ENCODE results near the gene ABCA13.

Gene ABCA13

DNA sequence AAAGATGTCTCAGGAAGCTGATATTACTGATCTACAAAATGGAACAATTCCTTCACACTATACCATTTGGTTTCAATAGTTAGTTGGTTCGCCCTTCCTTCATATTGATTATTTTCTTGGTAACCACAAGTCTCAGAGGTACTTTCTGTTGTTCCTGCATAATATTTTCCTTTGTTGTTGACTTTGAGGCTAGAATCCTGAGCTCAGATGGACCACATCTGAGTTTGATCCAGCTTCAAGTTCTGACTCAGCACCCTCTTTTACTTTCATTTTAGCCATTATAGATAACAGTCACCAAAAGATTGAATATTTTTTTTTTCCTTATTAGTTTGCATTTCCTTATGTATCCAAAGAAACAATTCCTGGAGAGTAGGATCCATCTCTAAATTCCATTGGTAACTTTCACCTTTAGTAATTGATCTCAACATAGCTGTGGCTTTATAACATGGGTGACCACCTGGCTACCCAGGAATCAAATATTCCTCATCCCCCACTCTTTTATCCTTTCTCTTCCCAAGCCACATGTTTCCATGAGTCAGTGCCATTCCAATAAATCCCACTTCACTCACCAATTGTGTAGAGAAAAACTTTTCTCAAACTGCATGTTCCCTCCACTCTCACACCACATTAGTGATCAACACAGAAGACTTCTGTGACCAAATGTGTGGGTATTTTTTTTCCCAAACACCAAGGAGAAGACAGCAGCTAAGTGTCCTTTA lies 9.7 kb upstream of the ABCA13 start:
- H3K27me3 ChIP-seq (ENCODE audit: control insufficient read depth in 1 of 2, insufficient read depth in 1 of 2, low read length in 2 of 2): no peaks in the 10 kb centered on the region
- H2AK5ac ChIP-seq (ENCODE audit: low read length, severe bottlenecking): no peak overlapping the region
- no peak overlapping the region for H2BK15ac ChIP-seq (ENCODE audit: low read depth, poor library complexity, severe bottlenecking)
- H4K8ac ChIP-seq (ENCODE audit: low read length): no peak overlapping the region
- no peak overlapping the region for H3K14ac ChIP-seq (ENCODE audit: low read length in 2 of 2)
- peaks cover 4% of the 10 kb centered on the region for H3K9me3 ChIP-seq (ENCODE audit: control insufficient read depth, low read length)
- H3K79me1 ChIP-seq (replicated peaks; ENCODE audit: low read length, poor library complexity, severe bottlenecking): no peaks in the 10 kb centered on the region
- no peak overlapping the region for H3K4me2 ChIP-seq (ENCODE audit: low read length, poor library complexity, severe bottlenecking)
- WGBS: no CpG with 5 or more reads among the region's 1 CpG
- no peak for DNase-seq
- H3K9ac ChIP-seq (ENCODE audit: low read length): no peak overlapping the region
- no peaks in the 10 kb centered on the region for H3K36me3 ChIP-seq (ENCODE audit: control insufficient read depth in 1 of 2, insufficient read depth in 2 of 2, low read depth in 1 of 2, low read length in 2 of 2)
- H2BK5ac ChIP-seq (ENCODE audit: low read depth, low read length, poor library complexity, severe bottlenecking): no peak overlapping the region
- no peak overlapping the region for H4K91ac ChIP-seq (ENCODE audit: low read length)
- no peak overlapping the region for H2BK12ac ChIP-seq (ENCODE audit: low read length in 2 of 2)
- H3K18ac ChIP-seq (ENCODE audit: low read depth in 1 of 2, low read length in 2 of 2): no peak overlapping the region
- H3K4me3 ChIP-seq (ENCODE audit: insufficient read depth in 1 of 2, low read depth in 1 of 2, low read length in 2 of 2): no peak overlapping the region
- no peak overlapping the region for H2BK120ac ChIP-seq (ENCODE audit: low read depth, low read length)
- H3K23ac ChIP-seq (ENCODE audit: low read length in 2 of 2): no peak overlapping the region
- no peak overlapping the region for H3K27ac ChIP-seq (ENCODE audit: low read length, poor library complexity, severe bottlenecking)
- no peak overlapping the region for H2AFZ ChIP-seq (ENCODE audit: low read depth, low read length)
- H3K4ac ChIP-seq (ENCODE audit: low read depth in 1 of 2, low read length in 2 of 2): no peak overlapping the region
- no peaks in the 10 kb centered on the region for H3K4me1 ChIP-seq (ENCODE audit: control insufficient read depth, insufficient read depth, low read depth, low read length)

DNA sequence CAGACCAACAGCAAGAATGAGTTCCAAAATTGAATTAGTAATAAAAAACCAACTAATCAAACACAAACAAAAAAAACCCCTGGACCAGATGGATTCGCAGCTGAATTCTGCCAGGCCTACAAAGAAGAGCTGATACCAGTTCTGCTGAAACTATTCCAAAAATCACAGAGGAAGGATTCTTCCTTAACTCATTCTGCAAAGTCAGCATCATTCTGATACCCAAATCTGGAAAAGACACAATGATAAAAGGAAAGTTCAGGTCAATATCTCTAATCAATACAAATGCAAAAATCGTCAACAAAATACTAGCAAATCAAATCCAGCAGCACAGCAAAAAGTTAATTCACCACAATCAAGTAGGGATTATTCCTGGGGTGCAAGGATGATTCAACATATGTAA lies 6.1 kb upstream of the ABCA13 start:
- Histone ChIP-seq H4K8ac (ENCODE audit: low read length) (no peak overlapping the region), H2BK12ac (ENCODE audit: low read length in 2 of 2) (no peak overlapping the region), H2BK15ac (ENCODE audit: low read depth, poor library complexity, severe bottlenecking) (no peak overlapping the region), H3K4me2 (ENCODE audit: low read length, poor library complexity, severe bottlenecking) (no peak overlapping the region), H4K91ac (ENCODE audit: low read length) (no peak overlapping the region), H3K27me3 (ENCODE audit: control insufficient read depth in 1 of 2, insufficient read depth in 1 of 2, low read length in 2 of 2) (no peaks in the 10 kb centered on the region), H2AK5ac (ENCODE audit: low read length, severe bottlenecking) (no peak overlapping the region), H3K14ac (ENCODE audit: low read length in 2 of 2) (no peak overlapping the region), H3K4ac (ENCODE audit: low read depth in 1 of 2, low read length in 2 of 2) (no peak overlapping the region), H2AFZ (ENCODE audit: low read depth, low read length) (no peak overlapping the region), H3K36me3 (ENCODE audit: control insufficient read depth in 1 of 2, insufficient read depth in 2 of 2, low read depth in 1 of 2, low read length in 2 of 2) (no peaks in the 10 kb centered on the region), H3K23ac (ENCODE audit: low read length in 2 of 2) (no peak overlapping the region), H3K9me3 (ENCODE audit: control insufficient read depth, low read length) (peaks cover 9% of the 10 kb centered on the region), H2BK5ac (ENCODE audit: low read depth, low read length, poor library complexity, severe bottlenecking) (no peak overlapping the region), H3K18ac (ENCODE audit: low read depth in 1 of 2, low read length in 2 of 2) (no peak overlapping the region), H3K27ac (ENCODE audit: low read length, poor library complexity, severe bottlenecking) (no peak overlapping the region), H3K9ac (ENCODE audit: low read length) (no peak overlapping the region), H3K4me3 (ENCODE audit: insufficient read depth in 1 of 2, low read depth in 1 of 2, low read length in 2 of 2) (no peak overlapping the region), H3K79me1 (replicated peaks; ENCODE audit: low read length, poor library complexity, severe bottlenecking) (no peaks in the 10 kb centered on the region), H3K4me1 (ENCODE audit: control insufficient read depth, insufficient read depth, low read depth, low read length) (no peaks in the 10 kb centered on the region), H2BK120ac (ENCODE audit: low read depth, low read length) (no peak overlapping the region)
- WGBS: 90% methylated on average over 1 of the region's 2 CpGs
- DNase-seq: no peak

DNA sequence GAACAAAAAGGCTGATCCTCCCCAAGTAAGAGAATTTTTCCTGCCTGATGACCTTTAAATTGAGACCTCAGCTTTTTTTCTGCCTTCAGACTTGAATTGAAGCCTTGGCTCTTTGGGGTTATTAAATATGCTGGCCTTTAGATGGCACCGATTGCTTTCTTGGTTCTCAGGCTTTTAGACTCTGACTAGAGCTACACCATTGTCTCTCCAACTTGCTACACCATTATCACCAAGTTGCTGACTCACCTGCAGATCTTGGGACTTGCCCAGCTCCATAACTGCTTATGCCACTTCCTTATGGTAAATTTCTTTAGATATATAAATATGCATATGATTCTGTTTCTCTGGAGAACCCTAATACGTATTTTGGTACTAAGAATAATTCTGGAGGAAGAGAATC lies 3.1 kb upstream of the ABCA13 start:
- Histone ChIP-seq H3K4me1 (ENCODE audit: control insufficient read depth, insufficient read depth, low read depth, low read length) (no peaks in the 10 kb centered on the region), H3K9me3 (ENCODE audit: control insufficient read depth, low read length) (peaks cover 9% of the 10 kb centered on the region), H2BK5ac (ENCODE audit: low read depth, low read length, poor library complexity, severe bottlenecking) (no peak overlapping the region), H3K23ac (ENCODE audit: low read length in 2 of 2) (no peak overlapping the region), H3K4ac (ENCODE audit: low read depth in 1 of 2, low read length in 2 of 2) (no peak overlapping the region), H3K4me2 (ENCODE audit: low read length, poor library complexity, severe bottlenecking) (no peak overlapping the region), H3K18ac (ENCODE audit: low read depth in 1 of 2, low read length in 2 of 2) (no peak overlapping the region), H4K91ac (ENCODE audit: low read length) (no peak overlapping the region), H3K79me1 (replicated peaks; ENCODE audit: low read length, poor library complexity, severe bottlenecking) (no peaks in the 10 kb centered on the region), H3K27ac (ENCODE audit: low read length, poor library complexity, severe bottlenecking) (no peak overlapping the region), H2BK12ac (ENCODE audit: low read length in 2 of 2) (no peak overlapping the region), H3K9ac (ENCODE audit: low read length) (no peak overlapping the region), H3K14ac (ENCODE audit: low read length in 2 of 2) (no peak overlapping the region), H4K8ac (ENCODE audit: low read length) (no peak overlapping the region), H2BK15ac (ENCODE audit: low read depth, poor library complexity, severe bottlenecking) (no peak overlapping the region), H2AK5ac (ENCODE audit: low read length, severe bottlenecking) (no peak overlapping the region), H3K4me3 (ENCODE audit: insufficient read depth in 1 of 2, low read depth in 1 of 2, low read length in 2 of 2) (no peak overlapping the region), H3K27me3 (ENCODE audit: control insufficient read depth in 1 of 2, insufficient read depth in 1 of 2, low read length in 2 of 2) (no peaks in the 10 kb centered on the region), H3K36me3 (ENCODE audit: control insufficient read depth in 1 of 2, insufficient read depth in 2 of 2, low read depth in 1 of 2, low read length in 2 of 2) (no peaks in the 10 kb centered on the region), H2BK120ac (ENCODE audit: low read depth, low read length) (no peak overlapping the region), H2AFZ (ENCODE audit: low read depth, low read length) (no peak overlapping the region)
- 30% methylated on average over 2 of the region's 2 CpGs for WGBS
- DNase-seq: no peak

DNA sequence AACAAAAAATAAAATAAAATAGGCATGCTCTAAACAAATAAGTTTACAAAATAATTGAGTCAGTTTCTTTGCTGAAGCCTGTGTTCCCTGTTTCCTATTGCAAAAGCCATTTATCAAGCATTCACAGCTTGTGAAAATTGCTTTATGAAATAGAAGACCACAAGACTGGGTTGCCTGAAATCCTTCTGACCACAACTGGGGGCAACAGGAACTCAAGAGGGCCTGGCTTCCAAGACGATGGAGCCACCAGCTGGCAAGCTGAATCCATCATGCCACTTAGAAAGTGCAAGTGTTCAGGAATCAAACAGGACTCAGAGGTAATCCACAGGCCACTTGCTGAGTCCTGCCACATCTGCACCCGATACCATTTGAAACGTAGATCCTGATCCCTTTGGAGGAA lies 752 bp upstream of the ABCA13 start:
- DNase-seq: no peak
- peaks cover 1% of the 10 kb centered on the region for H3K4me1 ChIP-seq (ENCODE audit: control insufficient read depth, insufficient read depth, low read depth, low read length)
- H3K27me3 ChIP-seq (ENCODE audit: control insufficient read depth in 1 of 2, insufficient read depth in 1 of 2, low read length in 2 of 2): no peaks in the 10 kb centered on the region
- no peaks in the 10 kb centered on the region for H3K79me1 ChIP-seq (replicated peaks; ENCODE audit: low read length, poor library complexity, severe bottlenecking)
- no peak overlapping the region for H3K14ac ChIP-seq (ENCODE audit: low read length in 2 of 2)
- H3K4ac ChIP-seq (ENCODE audit: low read depth in 1 of 2, low read length in 2 of 2): no peak overlapping the region
- no peak overlapping the region for H2BK12ac ChIP-seq (ENCODE audit: low read length in 2 of 2)
- WGBS: 68% methylated on average over 1 of the region's 3 CpGs
- H3K18ac ChIP-seq (ENCODE audit: low read depth in 1 of 2, low read length in 2 of 2): no peak overlapping the region
- H3K36me3 ChIP-seq (ENCODE audit: control insufficient read depth in 1 of 2, insufficient read depth in 2 of 2, low read depth in 1 of 2, low read length in 2 of 2): no peaks in the 10 kb centered on the region
- no peak overlapping the region for H2BK5ac ChIP-seq (ENCODE audit: low read depth, low read length, poor library complexity, severe bottlenecking)
- no peak overlapping the region for H3K4me3 ChIP-seq (ENCODE audit: insufficient read depth in 1 of 2, low read depth in 1 of 2, low read length in 2 of 2)
- H3K27ac ChIP-seq (ENCODE audit: low read length, poor library complexity, severe bottlenecking): no peak overlapping the region
- no peak overlapping the region for H2AK5ac ChIP-seq (ENCODE audit: low read length, severe bottlenecking)
- H2AFZ ChIP-seq (ENCODE audit: low read depth, low read length): no peak overlapping the region
- no peak overlapping the region for H2BK15ac ChIP-seq (ENCODE audit: low read depth, poor library complexity, severe bottlenecking)
- H4K91ac ChIP-seq (ENCODE audit: low read length): no peak overlapping the region
- peaks cover 5% of the 10 kb centered on the region for H3K9me3 ChIP-seq (ENCODE audit: control insufficient read depth, low read length)
- no peak overlapping the region for H2BK120ac ChIP-seq (ENCODE audit: low read depth, low read length)
- H3K23ac ChIP-seq (ENCODE audit: low read length in 2 of 2): no peak overlapping the region
- H3K9ac ChIP-seq (ENCODE audit: low read length): no peak overlapping the region
- no peak overlapping the region for H3K4me2 ChIP-seq (ENCODE audit: low read length, poor library complexity, severe bottlenecking)
- no peak overlapping the region for H4K8ac ChIP-seq (ENCODE audit: low read length)
